K562 (cell line): ENCODE data around the gene XCL1. TPM values are rescaled to one million over a fixed set of nuclear protein-coding genes. Genes with fewer than 3 reads are reported as not detected.

Experiments
- ATAC-seq: fragments of 200-7000 bp; cut with Tn5 transposase; 3 replicates; pipeline ENCODE4 v1.9.1; 2020; ENCODE audit warnings: moderate library complexity
- BruUV-seq: library from RNA; stranded (reverse); fragments of 400-500 nt; replicated peaks from 2 replicates; lab custom pipeline; 2021; lab: Mats Ljungman, UMichigan
- CTCF ChIA-PET: fragments of 300-600 bp; formaldehyde crosslinking; extraction: SDS; loops from one replicate; lab custom pipeline; 2021; ENCODE audit warnings: low intra/inter-chr PET ratio; lab: Yijun Ruan, JAX
- POLR2A ChIA-PET: fragments of 300-600, 350-650 bp; sonication (Branson Sonifier 250); formaldehyde crosslinking; extraction: SDS; loops from one replicate; lab custom pipeline; 2021; ENCODE audit warnings: antibody characterized with exemption, inconsistent platforms; lab: Yijun Ruan, JAX
- DNase-seq, 4 experiments: peaks; one replicate each; pipeline versions ENCODE4 v3.0.0 to v3.0.0-alpha.2; 2011 to 2018; ENCODE audit warnings: low spot score in 3 of 4, mixed read lengths in 3 of 4; ENCODE audit errors: extremely low read depth in 1 of 4
- FAIRE-seq: peaks from 2 replicates; lab custom pipeline; 2011; peaks lifted over from hg19 to GRCh38; lab: Jason Lieb, UNC
- H2AFZ ChIP-seq: 2 replicates; pipeline ENCODE4 v1.6.0; 2011; ENCODE audit warnings: low read depth, low read length, control low read depth, inconsistent platforms
- H3K27ac ChIP-seq: fragments of 200-600 bp; 3 replicates; pipeline ENCODE4 v1.8.0; 2011; ENCODE audit warnings: low read depth, mild to moderate bottlenecking, control low read depth, inconsistent platforms, low read length, moderate library complexity, mixed read lengths; ENCODE audit errors: extremely low read depth
- H3K27me3 ChIP-seq, 2 experiments: fragments of 300-600 bp in 1 of 2; 2 replicates in 1 of 2; 3 replicates in 1 of 2; pipeline versions ENCODE4 v1.6.0 to v1.8.0; 2011; ENCODE audit warnings: inconsistent platforms in 2 of 2, low read length in 2 of 2, mild to moderate bottlenecking in 1 of 2, mixed read lengths in 1 of 2, moderate library complexity in 1 of 2; ENCODE audit not compliant: control insufficient read depth in 2 of 2, insufficient read depth in 2 of 2
- H3K36me3 ChIP-seq: fragments of 300-600 bp; 3 replicates; pipeline ENCODE4 v1.8.0; 2011; ENCODE audit warnings: mild to moderate bottlenecking, low read length, inconsistent platforms; ENCODE audit not compliant: control insufficient read depth, insufficient read depth
- H3K4me1 ChIP-seq, 2 experiments: fragments of 200-600 bp in 1 of 2; replicated peaks in 1 of 2; 2 replicates in 1 of 2; 3 replicates in 1 of 2; pipeline versions ENCODE4 v1.5.1 to v1.8.0; 2011; ENCODE audit warnings: inconsistent platforms in 2 of 2, low read length in 2 of 2, mild to moderate bottlenecking in 1 of 2, mixed read lengths in 1 of 2, moderate library complexity in 1 of 2; ENCODE audit not compliant: control insufficient read depth in 2 of 2, insufficient read depth in 2 of 2
- H3K4me2 ChIP-seq: 2 replicates; pipeline ENCODE4 v1.6.1; 2011; ENCODE audit warnings: low read length, control low read depth, inconsistent platforms, mixed read lengths; ENCODE audit not compliant: insufficient read depth
- H3K4me3 ChIP-seq: fragments of 200-600 bp; sonication (generic), shearing (Covaris generic); 2 replicates; pipeline ENCODE4 v1.5.1; 2016; ENCODE audit warnings: control low read depth, inconsistent platforms
- H3K79me2 ChIP-seq: fragments of 200-600 bp; 3 replicates; pipeline ENCODE4 v1.8.0; 2011; ENCODE audit warnings: low read length, inconsistent platforms; ENCODE audit not compliant: control insufficient read depth, insufficient read depth
- H3K9ac ChIP-seq, 2 experiments: 2 replicates each; pipeline versions ENCODE4 v1.6.0 to v1.6.1; 2011; ENCODE audit warnings: low read depth in 2 of 2, low read length in 2 of 2, control low read depth in 1 of 2, inconsistent platforms in 1 of 2, mild to moderate bottlenecking in 1 of 2, mixed read lengths in 1 of 2; ENCODE audit not compliant: insufficient read depth in 1 of 2
- H3K9me1 ChIP-seq: one replicate; pipeline ENCODE4 v1.6.0; 2011; ENCODE audit warnings: inconsistent platforms, mild to moderate bottlenecking, low read length, moderate library complexity; ENCODE audit not compliant: control insufficient read depth, insufficient read depth
- H3K9me3 ChIP-seq: replicated peaks from 2 replicates; pipeline ENCODE4 v1.5.1; 2011; ENCODE audit warnings: low read depth, low read length, inconsistent platforms; ENCODE audit not compliant: control insufficient read depth, insufficient read depth
- H4K20me1 ChIP-seq: replicated peaks from 2 replicates; pipeline ENCODE4 v1.6.1; 2011; ENCODE audit warnings: low read length, inconsistent platforms, mixed read lengths; ENCODE audit not compliant: control insufficient read depth, insufficient read depth
- CSDE1 ChIP-seq, 2 experiments: fragments of 450-650 bp; IDR thresholded peaks; 2 replicates each; pipeline ENCODE4 v1.6.1; 2016; ENCODE audit warnings: mild to moderate bottlenecking in 1 of 2
- IRF2 ChIP-seq: sonication (generic); formaldehyde crosslinking; IDR thresholded peaks from 2 replicates; pipeline ENCODE4 v1.8.1; 2022; ENCODE audit warnings: mild to moderate bottlenecking, missing genetic modification reagents
- NR2C2 ChIP-seq, 2 experiments: fragments of 200-800 bp in 1 of 2; sonication (Bioruptor generic) in 1 of 2; sonication (generic) in 1 of 2; formaldehyde crosslinking in 1 of 2; IDR thresholded peaks; 2 replicates each; pipeline versions ENCODE4 v1.6.1 to v1.8.0; 2016 to 2022; ENCODE audit warnings: mild to moderate bottlenecking in 1 of 2, missing compliant biosample characterization in 1 of 2, missing genetic modification characterization in 1 of 2, missing genetic modification reagents in 1 of 2
- PHF8 ChIP-seq: fragments of 200-600 bp; sonication (generic); IDR thresholded peaks from 2 replicates; pipeline ENCODE4 v1.6.1; 2012; ENCODE audit warnings: mixed run types, mild to moderate bottlenecking, inconsistent platforms, low read length, moderate library complexity, borderline replicate concordance
- SIX5 ChIP-seq, 2 experiments: IDR thresholded peaks; 2 replicates each; pipeline ENCODE4 v1.6.1; 2011; ENCODE audit warnings: low read length in 2 of 2, borderline replicate concordance in 1 of 2, low read depth in 1 of 2, mild to moderate bottlenecking in 1 of 2, moderate library complexity in 1 of 2; ENCODE audit not compliant: insufficient read depth in 1 of 2
- SMARCC2 ChIP-seq: fragments of 450-650 bp; IDR thresholded peaks from 2 replicates; pipeline ENCODE4 v1.6.1; 2017; ENCODE audit warnings: antibody characterized with exemption, moderate library complexity, mild to moderate bottlenecking, low read depth
- SNRNP70 ChIP-seq: fragments of 200-400 bp; formaldehyde crosslinking; optimal IDR thresholded peaks from 2 replicates; pipeline ENCODE3; 2017; ENCODE audit warnings: low read depth, low read length
- TCF3 ChIP-seq: sonication (generic); formaldehyde crosslinking; IDR thresholded peaks from 2 replicates; pipeline ENCODE4 v1.4.0; 2020; ENCODE audit warnings: mild to moderate bottlenecking, missing genetic modification reagents
- TCF7 ChIP-seq: sonication (generic); IDR thresholded peaks from 2 replicates; pipeline ENCODE4 v1.6.1; 2016; ENCODE audit warnings: antibody characterized with exemption, borderline replicate concordance
- TEAD4 ChIP-seq, 2 experiments: sonication (generic) in 1 of 2; formaldehyde crosslinking in 1 of 2; IDR thresholded peaks; 2 replicates each; pipeline versions ENCODE4 v1.6.1 to v1.8.0; 2012 to 2022; ENCODE audit warnings: borderline replicate concordance in 1 of 2, inconsistent platforms in 1 of 2, low read length in 1 of 2, mild to moderate bottlenecking in 1 of 2, missing genetic modification reagents in 1 of 2
- ZKSCAN1 ChIP-seq: fragments of 150-350 bp; IDR thresholded peaks from 2 replicates; pipeline ENCODE4 v1.6.1; 2016; ENCODE audit warnings: low read depth, low read length
- WGBS: fragments of 100-300 bp; shearing (Covaris generic); methylation state at CpG from one replicate; pipeline ENCODE4 v1.1.6; 2016; ENCODE audit warnings: low coverage, mixed read lengths; ENCODE audit not compliant: insufficient coverage; ENCODE audit errors: missing lambda C conversion rate; 5-methylcytosine and 5-hydroxymethylcytosine counted together
- in situ Hi-C: fragments of 300-500 bp; cut with MboI; formaldehyde crosslinking; loops from 4 replicates; pipeline ENCODE4 v1.15.0; 2018; ENCODE audit warnings: inconsistent platforms, mixed read lengths
- intact Hi-C: fragments of 100-400 bp; cut with micrococcal nuclease; formaldehyde crosslinking; loops from 2 replicates; pipeline ENCODE4 v1.14.2; 2022
- polyA plus RNA-seq, 8 experiments: library from polyadenylated mRNA; depleted of rRNA in 4 of 8; stranded (reverse) in 5 of 8; unstranded in 3 of 8; fragments of >200 nt; fragmentation: Nextera tagmentation in 2 of 8; fragmentation: Illumina TruSeq in 1 of 8; extraction: Ambion mirVana in 2 of 8; extraction: Trizol in 1 of 8; gene quantifications; 2 replicates each; pipeline versions ENCODE4 v1.2.1 to v1.2.3, GENCODE V29; 2011 to 2014; ENCODE audit warnings: inconsistent platforms in 1 of 8, missing spikeins in 1 of 8
- total RNA-seq, 7 experiments: library from RNA; depleted of rRNA in 6 of 7; stranded (reverse); fragments of >200 nt in 6 of 7; fragmentation: Illumina TruSeq in 2 of 7; extraction: Trizol in 2 of 7; gene quantifications; 2 replicates each; pipeline versions ENCODE4 v1.2.1 to v1.2.3, GENCODE V29; 2011 to 2021; ENCODE audit warnings: low replicate concordance in 1 of 7
- TF ChIP-seq, protein P1 (sequence below): fragments of 150-350 bp; IDR thresholded peaks from 2 replicates; pipeline ENCODE4 v1.6.1; 2014; ENCODE audit warnings: low read depth, mild to moderate bottlenecking, low read length, borderline replicate concordance
- TF ChIP-seq, protein P2 (sequence below): conservative IDR thresholded peaks from 2 replicates; pipeline ENCODE4 v1.6.1; 2011; ENCODE audit warnings: low read depth, mild to moderate bottlenecking, low read length; ENCODE audit not compliant: control insufficient read depth
- TF ChIP-seq, protein P3 (sequence below): fragments of 250-450 bp; sonication (Bioruptor Pico); IDR thresholded peaks from 2 replicates; pipeline ENCODE4 v1.8.0; 2021; ENCODE audit warnings: moderate library complexity, mild to moderate bottlenecking, inconsistent platforms

XCL1 gene
- total and polyA plus RNA-seq, 9 of the 15 experiments (the other 6 are each of a cell fraction or from before 2014, with no cell fraction given), result 0.06 to 0.09 (median 0.06) TPM; not detected in 6

DNA sequence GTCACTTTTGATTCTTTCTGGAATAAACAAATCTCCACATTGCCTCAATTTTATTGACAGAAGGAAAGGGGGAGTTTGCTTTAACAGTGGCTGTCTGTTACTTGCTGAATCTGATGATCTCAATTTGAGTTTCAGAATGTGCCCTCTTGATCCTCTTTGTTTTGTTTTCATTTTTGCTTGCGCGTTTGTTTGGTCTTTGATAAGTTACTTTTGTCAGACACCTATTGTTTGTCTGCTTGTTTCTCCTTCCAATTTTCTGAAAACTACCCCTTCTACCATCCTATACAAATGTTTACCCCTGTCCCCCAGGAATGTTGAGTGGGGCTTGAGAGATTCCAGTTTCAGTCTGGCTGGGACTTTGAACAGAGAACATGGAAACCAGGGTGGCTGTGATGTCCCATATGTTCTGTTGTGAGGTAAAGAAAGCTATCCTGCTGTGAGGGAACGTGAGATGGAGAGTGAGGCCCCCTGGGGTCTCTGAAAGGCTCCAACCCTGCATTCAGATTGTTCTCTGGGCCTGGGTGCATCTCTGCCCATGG, 20.8 kb upstream of the XCL1 start:
- Histone ChIP-seq H3K9me1 (no peaks in the 10 kb centered on the region), H3K36me3 (no peaks in the 10 kb centered on the region), H3K9ac (no peak overlapping the region), H4K20me1 (no peaks in the 10 kb centered on the region), H3K4me3 (no peak overlapping the region), H3K4me1 (no peaks in the 10 kb centered on the region), H3K9me3 (no peaks in the 10 kb centered on the region), H3K27ac (no peak overlapping the region), H3K79me2 (no peaks in the 10 kb centered on the region), H3K27me3 (peaks cover 0 to 7% of the 10 kb centered on the region in 2 experiments; a peak in 1 of 5 replicates), H2AFZ (no peak overlapping the region), H3K4me2 (no peak overlapping the region)
- in situ Hi-C loops, result no loop called here
- BruUV-seq, result no TSS peak
- 1% methylated on average over 3 of the region's 3 CpGs for WGBS
- intact Hi-C loops, result no loop called here
- CTCF ChIA-PET, result no interaction called here
- FAIRE-seq (no peak), ATAC-seq (no peak), DNase-seq (no peak)
- POLR2A ChIA-PET, result interaction anchor here (0.6 kb wide), 1 partner anchor 843 kb away, joined by 3 read pairs; no protein-coding TSS in a partner anchor
- TF ChIP-seq NR2C2 (CRISPR knock-in tag; IDR thresholded peaks at IDR 0.05) (no peak), NR2C2 (tag; IDR thresholded peaks at IDR 0.05) (no peak), TCF7 (no peak), TEAD4 (IDR thresholded peaks at IDR 0.05; ENCODE audit: low read length) (no peak), TEAD4 (CRISPR knock-in tag; IDR thresholded peaks at IDR 0.05; ENCODE audit: borderline replicate concordance) (no peak), TCF3 (CRISPR knock-in tag) (no peak), IRF2 (CRISPR knock-in tag) (no peak), SMARCC2 (no peak), SIX5 (IDR thresholded peaks at IDR 0.05; ENCODE audit: borderline replicate concordance in 1 of 2, insufficient read depth in 1 of 2, low read depth in 1 of 2, low read length in 2 of 2) (no peak), ZKSCAN1 (no peak), SNRNP70 (no peak), CSDE1 (IDR thresholded peaks at IDR 0.05) (no peak), PHF8 (no peak)
- TF ChIP-seq, protein P1, sequence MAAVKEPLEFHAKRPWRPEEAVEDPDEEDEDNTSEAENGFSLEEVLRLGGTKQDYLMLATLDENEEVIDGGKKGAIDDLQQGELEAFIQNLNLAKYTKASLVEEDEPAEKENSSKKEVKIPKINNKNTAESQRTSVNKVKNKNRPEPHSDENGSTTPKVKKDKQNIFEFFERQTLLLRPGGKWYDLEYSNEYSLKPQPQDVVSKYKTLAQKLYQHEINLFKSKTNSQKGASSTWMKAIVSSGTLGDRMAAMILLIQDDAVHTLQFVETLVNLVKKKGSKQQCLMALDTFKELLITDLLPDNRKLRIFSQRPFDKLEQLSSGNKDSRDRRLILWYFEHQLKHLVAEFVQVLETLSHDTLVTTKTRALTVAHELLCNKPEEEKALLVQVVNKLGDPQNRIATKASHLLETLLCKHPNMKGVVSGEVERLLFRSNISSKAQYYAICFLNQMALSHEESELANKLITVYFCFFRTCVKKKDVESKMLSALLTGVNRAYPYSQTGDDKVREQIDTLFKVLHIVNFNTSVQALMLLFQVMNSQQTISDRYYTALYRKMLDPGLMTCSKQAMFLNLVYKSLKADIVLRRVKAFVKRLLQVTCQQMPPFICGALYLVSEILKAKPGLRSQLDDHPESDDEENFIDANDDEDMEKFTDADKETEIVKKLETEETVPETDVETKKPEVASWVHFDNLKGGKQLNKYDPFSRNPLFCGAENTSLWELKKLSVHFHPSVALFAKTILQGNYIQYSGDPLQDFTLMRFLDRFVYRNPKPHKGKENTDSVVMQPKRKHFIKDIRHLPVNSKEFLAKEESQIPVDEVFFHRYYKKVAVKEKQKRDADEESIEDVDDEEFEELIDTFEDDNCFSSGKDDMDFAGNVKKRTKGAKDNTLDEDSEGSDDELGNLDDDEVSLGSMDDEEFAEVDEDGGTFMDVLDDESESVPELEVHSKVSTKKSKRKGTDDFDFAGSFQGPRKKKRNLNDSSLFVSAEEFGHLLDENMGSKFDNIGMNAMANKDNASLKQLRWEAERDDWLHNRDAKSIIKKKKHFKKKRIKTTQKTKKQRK, result no peak
- TF ChIP-seq, protein P2, sequence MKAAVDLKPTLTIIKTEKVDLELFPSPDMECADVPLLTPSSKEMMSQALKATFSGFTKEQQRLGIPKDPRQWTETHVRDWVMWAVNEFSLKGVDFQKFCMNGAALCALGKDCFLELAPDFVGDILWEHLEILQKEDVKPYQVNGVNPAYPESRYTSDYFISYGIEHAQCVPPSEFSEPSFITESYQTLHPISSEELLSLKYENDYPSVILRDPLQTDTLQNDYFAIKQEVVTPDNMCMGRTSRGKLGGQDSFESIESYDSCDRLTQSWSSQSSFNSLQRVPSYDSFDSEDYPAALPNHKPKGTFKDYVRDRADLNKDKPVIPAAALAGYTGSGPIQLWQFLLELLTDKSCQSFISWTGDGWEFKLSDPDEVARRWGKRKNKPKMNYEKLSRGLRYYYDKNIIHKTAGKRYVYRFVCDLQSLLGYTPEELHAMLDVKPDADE, result no peak
- TF ChIP-seq, protein P3, sequence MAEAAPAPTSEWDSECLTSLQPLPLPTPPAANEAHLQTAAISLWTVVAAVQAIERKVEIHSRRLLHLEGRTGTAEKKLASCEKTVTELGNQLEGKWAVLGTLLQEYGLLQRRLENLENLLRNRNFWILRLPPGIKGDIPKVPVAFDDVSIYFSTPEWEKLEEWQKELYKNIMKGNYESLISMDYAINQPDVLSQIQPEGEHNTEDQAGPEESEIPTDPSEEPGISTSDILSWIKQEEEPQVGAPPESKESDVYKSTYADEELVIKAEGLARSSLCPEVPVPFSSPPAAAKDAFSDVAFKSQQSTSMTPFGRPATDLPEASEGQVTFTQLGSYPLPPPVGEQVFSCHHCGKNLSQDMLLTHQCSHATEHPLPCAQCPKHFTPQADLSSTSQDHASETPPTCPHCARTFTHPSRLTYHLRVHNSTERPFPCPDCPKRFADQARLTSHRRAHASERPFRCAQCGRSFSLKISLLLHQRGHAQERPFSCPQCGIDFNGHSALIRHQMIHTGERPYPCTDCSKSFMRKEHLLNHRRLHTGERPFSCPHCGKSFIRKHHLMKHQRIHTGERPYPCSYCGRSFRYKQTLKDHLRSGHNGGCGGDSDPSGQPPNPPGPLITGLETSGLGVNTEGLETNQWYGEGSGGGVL (CRISPR knock-in tag), result no peak
